ENCODE measurements around the gene CDH6.

CDH6 gene

GRCh38 chr5:31193591-31194467 is at the start of gene CDH6:
Gene CDH6 (plus strand): TSS chr5:31193686. CDS start chr5:31267474, 73,788 bp downstream.
- Mint-ChIP-seq H3K27me3 (ENCODE audit: low read depth) (peaks cover 53% of the 10 kb centered on the region), H3K4me1 (ENCODE audit: low read depth) (peaks cover 4% of the 10 kb centered on the region), H3K9me3 (no peaks in the 10 kb centered on the region), H3K27ac (no peak within 1 kb of the TSS), H3K4me3 (no peak within 1 kb of the TSS), H3K36me3 (ENCODE audit: low read depth) (no peaks in the 10 kb centered on the region)

- H3K27me3 Mint-ChIP-seq (ENCODE audit: low read depth): no peaks in the 10 kb centered on the region
- no peak overlapping the region for H3K4me3 Mint-ChIP-seq
- H3K9me3 Mint-ChIP-seq: no peaks in the 10 kb centered on the region
- no peaks in the 10 kb centered on the region for H3K36me3 Mint-ChIP-seq (ENCODE audit: low read depth)
- no peak overlapping the region for H3K27ac Mint-ChIP-seq
- no peaks in the 10 kb centered on the region for H3K4me1 Mint-ChIP-seq (ENCODE audit: low read depth)
These were observed 49.1 kb upstream of the CDH6 start for GRCh38 chr5:31144364-31144763.

DNA sequence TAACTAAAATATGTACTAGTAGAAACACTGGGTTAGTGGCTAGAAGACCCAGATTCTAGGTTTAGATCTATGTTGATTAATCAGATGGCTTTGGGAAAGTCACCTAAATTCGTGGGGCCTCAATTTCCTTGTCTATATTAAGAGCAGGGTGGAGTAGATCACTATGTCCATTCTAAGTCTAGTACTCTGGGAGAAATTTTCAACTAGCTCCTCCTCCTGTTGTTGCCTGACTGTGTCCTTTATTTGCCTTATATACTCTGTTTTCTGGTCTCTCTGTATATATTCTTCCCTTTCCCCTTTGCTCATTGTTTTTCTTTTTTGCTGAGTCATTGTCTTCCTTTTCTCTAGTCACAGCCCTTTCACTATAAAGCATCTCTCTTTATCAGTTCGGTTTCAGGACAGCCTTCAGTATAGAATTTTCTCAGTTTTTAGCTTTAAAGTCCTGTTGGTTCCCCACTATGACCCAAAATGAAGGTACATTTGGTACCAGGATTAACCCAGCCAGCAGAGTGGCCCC is 44.5 kb upstream of the CDH6 start:
- H3K9me3 Mint-ChIP-seq: no peaks in the 10 kb centered on the region
- no peak overlapping the region for H3K4me3 Mint-ChIP-seq
- no peak overlapping the region for H3K27ac Mint-ChIP-seq
- no peaks in the 10 kb centered on the region for H3K27me3 Mint-ChIP-seq (ENCODE audit: low read depth)
- H3K36me3 Mint-ChIP-seq (ENCODE audit: low read depth): no peaks in the 10 kb centered on the region
- no peaks in the 10 kb centered on the region for H3K4me1 Mint-ChIP-seq (ENCODE audit: low read depth)

- Mint-ChIP-seq H3K27ac (no peak overlapping the region), H3K27me3 (ENCODE audit: low read depth) (no peaks in the 10 kb centered on the region), H3K9me3 (no peaks in the 10 kb centered on the region), H3K4me3 (no peak overlapping the region), H3K4me1 (ENCODE audit: low read depth) (no peaks in the 10 kb centered on the region), H3K36me3 (ENCODE audit: low read depth) (no peaks in the 10 kb centered on the region)
These were observed 40.0 kb upstream of the CDH6 start for GRCh38 chr5:31153521-31153920.

GRCh38 chr5:31156631-31157160 is 36.8 kb upstream of the CDH6 start:
- Mint-ChIP-seq H3K36me3 (ENCODE audit: low read depth) (no peaks in the 10 kb centered on the region), H3K9me3 (no peaks in the 10 kb centered on the region), H3K27me3 (ENCODE audit: low read depth) (no peaks in the 10 kb centered on the region), H3K27ac (no peak overlapping the region), H3K4me3 (no peak overlapping the region), H3K4me1 (ENCODE audit: low read depth) (no peaks in the 10 kb centered on the region)

DNA sequence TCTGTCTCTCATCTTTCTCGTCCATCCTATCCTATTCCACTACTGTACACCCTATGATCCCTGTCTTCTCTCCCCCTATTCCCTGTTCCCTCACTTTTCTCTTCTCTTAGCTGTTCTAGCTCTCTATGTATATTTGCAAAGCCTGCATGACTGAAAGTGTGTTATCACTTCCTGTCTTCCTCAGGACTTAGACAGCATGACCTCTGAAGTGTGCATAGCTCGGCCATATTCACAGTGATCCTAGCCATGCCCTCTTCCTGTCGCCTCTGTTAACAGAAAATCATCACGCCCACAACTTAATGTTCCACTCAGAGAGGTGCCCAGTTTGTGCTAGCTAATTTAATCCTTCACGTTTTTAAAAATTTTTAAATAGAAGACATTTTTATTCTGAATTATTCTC is 35.8 kb upstream of the CDH6 start:
- H3K27ac Mint-ChIP-seq: no peak overlapping the region

DNA sequence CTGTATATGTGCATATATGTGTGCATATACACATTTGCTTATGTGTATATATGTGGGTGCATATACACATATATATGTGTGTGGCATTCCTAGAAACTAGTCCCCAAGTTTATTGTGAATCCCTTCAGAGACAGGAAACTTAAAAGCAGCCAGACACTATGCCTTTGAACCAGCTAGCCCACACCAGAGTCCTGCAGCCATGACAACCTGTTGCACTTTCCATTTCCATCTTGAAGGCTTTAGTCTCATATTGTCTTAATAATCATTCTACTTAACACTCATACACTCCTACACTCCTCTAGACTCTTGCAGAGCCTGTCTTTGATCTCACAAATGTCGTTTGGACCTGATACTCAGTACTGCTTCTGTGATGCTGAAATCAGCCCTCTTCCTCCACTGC is 34.8 kb upstream of the CDH6 start:
- no peaks in the 10 kb centered on the region for H3K27me3 Mint-ChIP-seq (ENCODE audit: low read depth)
- no peaks in the 10 kb centered on the region for H3K4me1 Mint-ChIP-seq (ENCODE audit: low read depth)
- no peaks in the 10 kb centered on the region for H3K36me3 Mint-ChIP-seq (ENCODE audit: low read depth)
- no peak overlapping the region for H3K27ac Mint-ChIP-seq
- H3K9me3 Mint-ChIP-seq: no peaks in the 10 kb centered on the region
- no peak overlapping the region for H3K4me3 Mint-ChIP-seq

More for the DNA sequence above, 35.8 kb upstream of the CDH6 start:
- Mint-ChIP-seq H3K9me3 (no peaks in the 10 kb centered on the region), H3K4me3 (no peak overlapping the region), H3K27me3 (ENCODE audit: low read depth) (no peaks in the 10 kb centered on the region), H3K36me3 (ENCODE audit: low read depth) (no peaks in the 10 kb centered on the region), H3K4me1 (ENCODE audit: low read depth) (no peaks in the 10 kb centered on the region)

DNA sequence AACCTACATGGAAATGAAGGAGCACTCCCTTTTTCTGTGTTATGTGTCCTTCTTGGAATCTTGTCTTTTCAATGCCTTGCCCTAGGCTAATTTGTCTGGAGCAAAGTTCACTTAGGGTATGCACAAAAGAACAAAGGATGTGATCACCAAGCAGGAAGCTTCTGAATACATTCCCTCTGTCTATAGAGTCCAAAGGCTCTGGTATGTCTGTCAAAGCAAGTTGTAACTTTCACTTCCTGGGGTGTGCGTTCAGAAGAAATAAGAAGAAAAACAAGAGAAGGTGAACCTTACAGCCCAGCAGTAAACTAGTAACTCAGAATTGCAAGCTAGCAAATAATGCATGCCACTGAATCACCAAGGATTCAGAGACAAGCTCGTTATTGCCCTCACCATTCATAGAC is 31.7 kb upstream of the CDH6 start:
- H3K4me1 Mint-ChIP-seq (ENCODE audit: low read depth): no peaks in the 10 kb centered on the region
- no peak overlapping the region for H3K27ac Mint-ChIP-seq
- H3K9me3 Mint-ChIP-seq: no peaks in the 10 kb centered on the region
- no peaks in the 10 kb centered on the region for H3K36me3 Mint-ChIP-seq (ENCODE audit: low read depth)
- no peak overlapping the region for H3K4me3 Mint-ChIP-seq
- no peaks in the 10 kb centered on the region for H3K27me3 Mint-ChIP-seq (ENCODE audit: low read depth)

DNA sequence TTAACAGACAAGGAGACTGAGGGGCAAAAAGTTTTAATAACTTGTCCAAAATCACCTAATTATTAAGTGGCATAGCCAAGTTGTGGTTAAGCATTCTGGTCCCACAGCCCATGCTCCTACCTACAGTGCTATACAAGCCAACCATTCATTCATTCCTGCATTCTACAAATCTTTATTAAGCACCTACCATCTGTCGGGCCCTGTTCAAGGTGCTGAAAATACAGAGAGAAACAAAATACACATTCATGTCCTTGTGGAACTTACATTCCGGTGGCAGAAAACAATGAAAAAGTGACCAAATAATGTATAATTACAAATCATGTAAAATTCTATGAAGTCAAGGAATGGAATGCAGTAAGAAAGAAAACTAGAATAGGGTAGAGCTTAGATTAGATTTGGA is 27.8 kb upstream of the CDH6 start:
- H3K27ac Mint-ChIP-seq: no peak overlapping the region
- H3K4me1 Mint-ChIP-seq (ENCODE audit: low read depth): no peaks in the 10 kb centered on the region
- H3K9me3 Mint-ChIP-seq: no peaks in the 10 kb centered on the region
- no peaks in the 10 kb centered on the region for H3K36me3 Mint-ChIP-seq (ENCODE audit: low read depth)
- no peak overlapping the region for H3K4me3 Mint-ChIP-seq
- no peaks in the 10 kb centered on the region for H3K27me3 Mint-ChIP-seq (ENCODE audit: low read depth)

DNA sequence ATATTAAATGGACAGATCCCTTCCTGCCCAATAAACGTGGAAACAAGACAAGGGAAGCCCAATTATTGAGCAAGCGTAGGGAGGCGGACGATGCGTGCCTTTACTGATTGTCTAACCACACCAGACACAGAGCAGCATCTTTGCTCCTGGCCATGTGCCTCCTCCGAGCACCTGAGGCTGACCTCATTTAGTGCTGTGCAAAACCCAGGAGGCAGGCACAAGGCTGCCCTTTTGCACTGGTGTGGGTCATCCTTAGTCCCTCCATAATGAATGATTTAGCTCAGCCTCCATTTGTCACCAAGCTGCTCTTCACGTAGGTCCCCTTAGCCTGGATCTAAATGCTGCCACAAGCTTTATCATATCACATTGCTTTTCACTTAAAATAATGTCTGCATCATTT is 24.1 kb upstream of the CDH6 start:
- Mint-ChIP-seq H3K36me3 (ENCODE audit: low read depth) (no peaks in the 10 kb centered on the region), H3K4me3 (no peak overlapping the region), H3K9me3 (no peaks in the 10 kb centered on the region), H3K4me1 (ENCODE audit: low read depth) (no peaks in the 10 kb centered on the region), H3K27me3 (ENCODE audit: low read depth) (no peaks in the 10 kb centered on the region), H3K27ac (no peak overlapping the region)

DNA sequence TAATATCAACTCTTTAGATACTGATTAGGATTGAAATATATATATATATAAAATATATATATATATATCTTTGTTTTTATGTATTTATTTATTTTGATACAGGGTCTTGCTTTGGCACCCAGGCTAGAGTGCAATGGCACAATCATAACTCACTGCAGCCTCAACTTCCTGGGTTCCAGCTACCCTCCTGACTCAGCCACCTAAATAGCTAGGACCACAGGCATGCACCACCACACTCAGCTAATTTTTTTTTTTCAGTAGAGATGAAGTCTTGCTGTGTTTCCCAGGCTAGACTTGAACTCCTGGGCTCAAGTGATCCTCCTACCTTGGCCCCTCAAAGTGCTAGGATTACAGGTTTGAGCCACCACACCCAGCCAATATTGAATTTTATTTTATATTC is 20.6 kb upstream of the CDH6 start:
- no peak overlapping the region for H3K27ac Mint-ChIP-seq
- no peaks in the 10 kb centered on the region for H3K36me3 Mint-ChIP-seq (ENCODE audit: low read depth)
- no peaks in the 10 kb centered on the region for H3K27me3 Mint-ChIP-seq (ENCODE audit: low read depth)
- no peaks in the 10 kb centered on the region for H3K9me3 Mint-ChIP-seq
- no peak overlapping the region for H3K4me3 Mint-ChIP-seq
- H3K4me1 Mint-ChIP-seq (ENCODE audit: low read depth): no peaks in the 10 kb centered on the region

GRCh38 chr5:31173614-31174013 is 19.9 kb upstream of the CDH6 start:
- Mint-ChIP-seq H3K27ac (no peak overlapping the region), H3K4me1 (ENCODE audit: low read depth) (no peaks in the 10 kb centered on the region), H3K27me3 (ENCODE audit: low read depth) (no peaks in the 10 kb centered on the region), H3K36me3 (ENCODE audit: low read depth) (no peaks in the 10 kb centered on the region), H3K4me3 (no peak overlapping the region), H3K9me3 (no peaks in the 10 kb centered on the region)

GRCh38 chr5:31181376-31181987 is 12.0 kb upstream of the CDH6 start:
- Mint-ChIP-seq H3K27me3 (ENCODE audit: low read depth) (no peaks in the 10 kb centered on the region), H3K4me1 (ENCODE audit: low read depth) (no peaks in the 10 kb centered on the region), H3K36me3 (ENCODE audit: low read depth) (no peaks in the 10 kb centered on the region), H3K4me3 (no peak overlapping the region), H3K9me3 (no peaks in the 10 kb centered on the region), H3K27ac (no peak overlapping the region)

- no peak overlapping the region for H3K4me3 Mint-ChIP-seq
- H3K27ac Mint-ChIP-seq: no peak overlapping the region
- H3K27me3 Mint-ChIP-seq (ENCODE audit: low read depth): no peaks in the 10 kb centered on the region
These were observed 11.3 kb upstream of the CDH6 start for GRCh38 chr5:31182136-31182535.

GRCh38 chr5:31185951-31186350 is 7.5 kb upstream of the CDH6 start:
- Mint-ChIP-seq H3K27me3 (ENCODE audit: low read depth) (no peaks in the 10 kb centered on the region), H3K27ac (no peak overlapping the region), H3K36me3 (ENCODE audit: low read depth) (no peaks in the 10 kb centered on the region), H3K4me3 (no peak overlapping the region), H3K9me3 (no peaks in the 10 kb centered on the region), H3K4me1 (ENCODE audit: low read depth) (no peaks in the 10 kb centered on the region)

More at GRCh38 chr5:31182136-31182535, 11.3 kb upstream of the CDH6 start:
- Mint-ChIP-seq H3K36me3 (ENCODE audit: low read depth) (no peaks in the 10 kb centered on the region), H3K4me1 (ENCODE audit: low read depth) (no peaks in the 10 kb centered on the region), H3K9me3 (no peaks in the 10 kb centered on the region)
